HEK293T (cell line): Measurements from ENCODE around the gene LCNL1.

Experiments used
- ARNT ChIP-seq: fragments of 450-650 bp; IDR thresholded peaks from 2 replicates; pipeline ENCODE4 v1.6.1; 2017; ENCODE audit warnings: mild to moderate bottlenecking
- BHLHE40 ChIP-seq: fragments of 450-650 bp; IDR thresholded peaks from 2 replicates; pipeline ENCODE4 v1.6.1; 2016; ENCODE audit warnings: mild to moderate bottlenecking, moderate library complexity, borderline replicate concordance
- ELF4 ChIP-seq: fragments of 450-650 bp; IDR thresholded peaks from 2 replicates; pipeline ENCODE4 v1.6.1; 2017; ENCODE audit warnings: antibody characterized with exemption
- FOXA1 ChIP-seq: fragments of 450-650 bp; IDR thresholded peaks from 2 replicates; pipeline ENCODE4 v1.6.1; 2016; ENCODE audit warnings: mild to moderate bottlenecking
- FOXK2 ChIP-seq: fragments of 450-650 bp; IDR thresholded peaks from 2 replicates; pipeline ENCODE4 v1.6.1; 2016; ENCODE audit warnings: mild to moderate bottlenecking
- FOXM1 ChIP-seq: fragments of 450-650 bp; IDR thresholded peaks from 2 replicates; pipeline ENCODE4 v1.6.1; 2017; ENCODE audit warnings: mild to moderate bottlenecking, borderline replicate concordance
- HDGF ChIP-seq: fragments of 450-650 bp; IDR thresholded peaks from 2 replicates; pipeline ENCODE4 v1.6.1; 2017; ENCODE audit warnings: antibody characterized with exemption, borderline replicate concordance
- L3MBTL2 ChIP-seq: fragments of 450-650 bp; conservative IDR thresholded peaks from 2 replicates; pipeline ENCODE4 v1.6.1; 2016; ENCODE audit warnings: mild to moderate bottlenecking
- LEF1 ChIP-seq: fragments of 450-650 bp; IDR thresholded peaks from 2 replicates; pipeline ENCODE4 v1.6.1; 2017; ENCODE audit warnings: mild to moderate bottlenecking, borderline replicate concordance
- PKNOX1 ChIP-seq: fragments of 450-650 bp; IDR thresholded peaks from 2 replicates; pipeline ENCODE4 v1.6.1; 2016
- SP1 ChIP-seq: fragments of 450-650 bp; IDR thresholded peaks from 2 replicates; pipeline ENCODE4 v1.6.1; 2017
- SUZ12 ChIP-seq: fragments of 450-650 bp; IDR thresholded peaks from 2 replicates; pipeline ENCODE4 v1.6.1; 2016; ENCODE audit warnings: mild to moderate bottlenecking
- TARDBP ChIP-seq: fragments of 450-650 bp; IDR thresholded peaks from 2 replicates; pipeline ENCODE4 v1.6.1; 2016
- ZNF384 ChIP-seq: fragments of 450-650 bp; IDR thresholded peaks from 2 replicates; pipeline ENCODE4 v1.6.1; 2016

- TF ChIP-seq HDGF: no peak
- TF ChIP-seq SP1: no peak
- no peak for TF ChIP-seq LEF1
- TF ChIP-seq ELF4: no peak
- no peak for TF ChIP-seq TARDBP
- no peak for TF ChIP-seq ZNF384
- no peak for TF ChIP-seq BHLHE40
- no peak for TF ChIP-seq L3MBTL2
- no peak for TF ChIP-seq FOXA1
- no peak for TF ChIP-seq FOXK2
- TF ChIP-seq FOXM1: no peak
- TF ChIP-seq SUZ12: no peak
- TF ChIP-seq PKNOX1: no peak
- TF ChIP-seq ARNT: no peak
These were observed 992 bp downstream of the LCNL1 start for GRCh38 chr9:136983656-136984314.
